ENCODE measurements around the gene CCNB1IP1.
"Not testable (repeated sequence)": the region's sequence is repeated elsewhere in the genome, so short reads cannot be mapped to it uniquely, and the experiment has no call there.

The CCNB1IP1 gene

GRCh38 chr14:20333494-20333841 is 389 bp upstream of the CCNB1IP1 start:
- in situ Hi-C loops (cut with MboI; ENCODE audit: low sequenced_read_pairs), result no loop called here

GRCh38 chr14:20332431-20332787 is 670 bp downstream of the CCNB1IP1 start:
- in situ Hi-C loops (cut with MboI; ENCODE audit: low sequenced_read_pairs), result no loop called here

- in situ Hi-C loops (cut with MboI; ENCODE audit: low sequenced_read_pairs), result no loop called here
These were observed 1.9 kb downstream of the CCNB1IP1 start for GRCh38 chr14:20331053-20331613.

GRCh38 chr14:20329355-20329754 is 3.7 kb downstream of the CCNB1IP1 start:
- in situ Hi-C loops (cut with MboI; ENCODE audit: low sequenced_read_pairs), result loop anchor here (10.0 kb wide), 1 partner anchor 275 kb away; no protein-coding TSS in a partner anchor

GRCh38 chr14:20328705-20329104 is 4.4 kb downstream of the CCNB1IP1 start:
- in situ Hi-C loops (cut with MboI; ENCODE audit: low sequenced_read_pairs), result loop anchor here (10.0 kb wide), 1 partner anchor 276 kb away; no protein-coding TSS in a partner anchor

GRCh38 chr14:20327005-20327869 is 5.8 kb downstream of the CCNB1IP1 start:
- in situ Hi-C loops (cut with MboI; ENCODE audit: low sequenced_read_pairs), result loop anchor here (10.0 kb wide), 1 partner anchor 278 kb away; no protein-coding TSS in a partner anchor

- in situ Hi-C loops (cut with MboI; ENCODE audit: low sequenced_read_pairs), result no loop called here
These were observed 15.4 kb downstream of the CCNB1IP1 start for GRCh38 chr14:20317720-20318119.

- in situ Hi-C loops (cut with MboI; ENCODE audit: low sequenced_read_pairs), result no loop called here
These were observed 19.1 kb downstream of the CCNB1IP1 start for GRCh38 chr14:20314026-20314425.

- in situ Hi-C loops (cut with MboI; ENCODE audit: low sequenced_read_pairs), result no loop called here
These were observed 27.0 kb downstream of the CCNB1IP1 start for GRCh38 chr14:20306079-20306423.

GRCh38 chr14:20305265-20306078 is 27.6 kb downstream of the CCNB1IP1 start, which contains the start of gene TTC5:
Gene TTC5 (minus strand): TSS chr14:20305951. CDS start chr14:20305937, 14 bp downstream.
- in situ Hi-C loops (cut with MboI; ENCODE audit: low sequenced_read_pairs), result no loop called here

- in situ Hi-C loops (cut with MboI; ENCODE audit: low sequenced_read_pairs), result no loop called here
These were observed 30.9 kb downstream of the CCNB1IP1 start for GRCh38 chr14:20302042-20302755.

GRCh38 chr14:20295067-20295466 is 38.0 kb downstream of the CCNB1IP1 start:
- in situ Hi-C loops (cut with MboI; ENCODE audit: low sequenced_read_pairs), result no loop called here

GRCh38 chr14:20294636-20295035 is 38.4 kb downstream of the CCNB1IP1 start:
- in situ Hi-C loops (cut with MboI; ENCODE audit: low sequenced_read_pairs), result no loop called here

GRCh38 chr14:20281998-20282397 is 51.1 kb downstream of the CCNB1IP1 start:
- in situ Hi-C loops (cut with MboI; ENCODE audit: low sequenced_read_pairs), result not testable (repeated sequence)

GRCh38 chr14:20280265-20280664 is 52.8 kb downstream of the CCNB1IP1 start:
- in situ Hi-C loops (cut with MboI; ENCODE audit: low sequenced_read_pairs), result not testable (repeated sequence)

GRCh38 chr14:20278414-20278813 is 54.7 kb downstream of the CCNB1IP1 start:
- in situ Hi-C loops (cut with MboI; ENCODE audit: low sequenced_read_pairs), result no loop called here

GRCh38 chr14:20277409-20277808 is 55.7 kb downstream of the CCNB1IP1 start:
- in situ Hi-C loops (cut with MboI; ENCODE audit: low sequenced_read_pairs), result no loop called here

- in situ Hi-C loops (cut with MboI; ENCODE audit: low sequenced_read_pairs), result no loop called here
These were observed 59.0 kb downstream of the CCNB1IP1 start for GRCh38 chr14:20274062-20274461.

GRCh38 chr14:20264361-20264760 is 68.7 kb downstream of the CCNB1IP1 start:
- in situ Hi-C loops (cut with MboI; ENCODE audit: low sequenced_read_pairs), result not testable (repeated sequence)

GRCh38 chr14:20262642-20263128 is 70.4 kb downstream of the CCNB1IP1 start:
- in situ Hi-C loops (cut with MboI; ENCODE audit: low sequenced_read_pairs), result no loop called here

All from HL-60/S4 treated with retinoic acid at 250 ng/mL for 4 days and 3 days (cell line).